K562 (cell line): ENCODE results near the gene OPRL1. TPM values are rescaled to one million over a fixed set of nuclear protein-coding genes. Genes with fewer than 3 reads are reported as not detected.

Experiments
- ATAC-seq: fragments of 200-7000 bp; cut with Tn5 transposase; 3 replicates; pipeline ENCODE4 v1.9.1; 2020; ENCODE audit warnings: moderate library complexity
- BruUV-seq: library from RNA; stranded (reverse); fragments of 400-500 nt; replicated peaks from 2 replicates; lab custom pipeline; 2021; lab: Mats Ljungman, UMichigan
- CTCF ChIA-PET: fragments of 300-600 bp; formaldehyde crosslinking; extraction: SDS; loops from one replicate; lab custom pipeline; 2021; ENCODE audit warnings: low intra/inter-chr PET ratio; lab: Yijun Ruan, JAX
- POLR2A ChIA-PET: fragments of 300-600, 350-650 bp; sonication (Branson Sonifier 250); formaldehyde crosslinking; extraction: SDS; loops from one replicate; lab custom pipeline; 2021; ENCODE audit warnings: antibody characterized with exemption, inconsistent platforms; lab: Yijun Ruan, JAX
- DNase-seq, 4 experiments: peaks; one replicate each; pipeline versions ENCODE4 v3.0.0 to v3.0.0-alpha.2; 2011 to 2018; ENCODE audit warnings: low spot score in 3 of 4, mixed read lengths in 3 of 4; ENCODE audit errors: extremely low read depth in 1 of 4
- FAIRE-seq: peaks from 2 replicates; lab custom pipeline; 2011; peaks lifted over from hg19 to GRCh38; lab: Jason Lieb, UNC
- H2AFZ ChIP-seq: 2 replicates; pipeline ENCODE4 v1.6.0; 2011; ENCODE audit warnings: low read depth, low read length, control low read depth, inconsistent platforms
- H3K27ac ChIP-seq: fragments of 200-600 bp; 3 replicates; pipeline ENCODE4 v1.8.0; 2011; ENCODE audit warnings: low read depth, mild to moderate bottlenecking, control low read depth, inconsistent platforms, low read length, moderate library complexity, mixed read lengths; ENCODE audit errors: extremely low read depth
- H3K27me3 ChIP-seq, 2 experiments: fragments of 300-600 bp in 1 of 2; 2 replicates in 1 of 2; 3 replicates in 1 of 2; pipeline versions ENCODE4 v1.6.0 to v1.8.0; 2011; ENCODE audit warnings: inconsistent platforms in 2 of 2, low read length in 2 of 2, mild to moderate bottlenecking in 1 of 2, mixed read lengths in 1 of 2, moderate library complexity in 1 of 2; ENCODE audit not compliant: control insufficient read depth in 2 of 2, insufficient read depth in 2 of 2
- H3K36me3 ChIP-seq: fragments of 300-600 bp; 3 replicates; pipeline ENCODE4 v1.8.0; 2011; ENCODE audit warnings: mild to moderate bottlenecking, low read length, inconsistent platforms; ENCODE audit not compliant: control insufficient read depth, insufficient read depth
- H3K4me1 ChIP-seq, 2 experiments: fragments of 200-600 bp in 1 of 2; replicated peaks in 1 of 2; 2 replicates in 1 of 2; 3 replicates in 1 of 2; pipeline versions ENCODE4 v1.5.1 to v1.8.0; 2011; ENCODE audit warnings: inconsistent platforms in 2 of 2, low read length in 2 of 2, mild to moderate bottlenecking in 1 of 2, mixed read lengths in 1 of 2, moderate library complexity in 1 of 2; ENCODE audit not compliant: control insufficient read depth in 2 of 2, insufficient read depth in 2 of 2
- H3K4me2 ChIP-seq: 2 replicates; pipeline ENCODE4 v1.6.1; 2011; ENCODE audit warnings: low read length, control low read depth, inconsistent platforms, mixed read lengths; ENCODE audit not compliant: insufficient read depth
- H3K4me3 ChIP-seq: fragments of 200-600 bp; sonication (generic), shearing (Covaris generic); 2 replicates; pipeline ENCODE4 v1.5.1; 2016; ENCODE audit warnings: control low read depth, inconsistent platforms
- H3K79me2 ChIP-seq: fragments of 200-600 bp; 3 replicates; pipeline ENCODE4 v1.8.0; 2011; ENCODE audit warnings: low read length, inconsistent platforms; ENCODE audit not compliant: control insufficient read depth, insufficient read depth
- H3K9ac ChIP-seq, 2 experiments: 2 replicates each; pipeline versions ENCODE4 v1.6.0 to v1.6.1; 2011; ENCODE audit warnings: low read depth in 2 of 2, low read length in 2 of 2, control low read depth in 1 of 2, inconsistent platforms in 1 of 2, mild to moderate bottlenecking in 1 of 2, mixed read lengths in 1 of 2; ENCODE audit not compliant: insufficient read depth in 1 of 2
- H3K9me1 ChIP-seq: one replicate; pipeline ENCODE4 v1.6.0; 2011; ENCODE audit warnings: inconsistent platforms, mild to moderate bottlenecking, low read length, moderate library complexity; ENCODE audit not compliant: control insufficient read depth, insufficient read depth
- H3K9me3 ChIP-seq: replicated peaks from 2 replicates; pipeline ENCODE4 v1.5.1; 2011; ENCODE audit warnings: low read depth, low read length, inconsistent platforms; ENCODE audit not compliant: control insufficient read depth, insufficient read depth
- H4K20me1 ChIP-seq: replicated peaks from 2 replicates; pipeline ENCODE4 v1.6.1; 2011; ENCODE audit warnings: low read length, inconsistent platforms, mixed read lengths; ENCODE audit not compliant: control insufficient read depth, insufficient read depth
- BACH1 ChIP-seq: fragments of 200-800 bp; sonication (Bioruptor generic); IDR thresholded peaks from 2 replicates; pipeline ENCODE4 v1.6.1; 2016; ENCODE audit warnings: missing genetic modification characterization, missing compliant biosample characterization
- CREBBP ChIP-seq: IDR thresholded peaks from one replicate; pipeline ENCODE4 v1.6.1; 2012; ENCODE audit warnings: low read depth, mild to moderate bottlenecking, control low read depth, inconsistent platforms, low read length
- EGR1 ChIP-seq: fragments of 450-650 bp; conservative IDR thresholded peaks from 2 replicates; pipeline ENCODE4 v1.6.1; 2017; ENCODE audit warnings: mild to moderate bottlenecking
- ETS1 ChIP-seq: conservative IDR thresholded peaks from 2 replicates; pipeline ENCODE4 v1.6.1; 2011; ENCODE audit warnings: low read depth, mild to moderate bottlenecking, low read length; ENCODE audit not compliant: control insufficient read depth
- NR2C1 ChIP-seq, 2 experiments: fragments of 450-650 bp; IDR thresholded peaks; 2 replicates each; pipeline ENCODE4 v1.6.1; 2017; ENCODE audit warnings: mild to moderate bottlenecking in 2 of 2, antibody characterized with exemption in 1 of 2, inconsistent platforms in 1 of 2, missing compliant biosample characterization in 1 of 2, missing genetic modification characterization in 1 of 2
- NR2C2 ChIP-seq, 2 experiments: fragments of 200-800 bp in 1 of 2; sonication (Bioruptor generic) in 1 of 2; sonication (generic) in 1 of 2; formaldehyde crosslinking in 1 of 2; IDR thresholded peaks; 2 replicates each; pipeline versions ENCODE4 v1.6.1 to v1.8.0; 2016 to 2022; ENCODE audit warnings: mild to moderate bottlenecking in 1 of 2, missing compliant biosample characterization in 1 of 2, missing genetic modification characterization in 1 of 2, missing genetic modification reagents in 1 of 2
- ZNF518B ChIP-seq: fragments of 250-450 bp; sonication (Bioruptor Pico); IDR thresholded peaks from 2 replicates; pipeline ENCODE4 v1.5.0; 2021; ENCODE audit warnings: mild to moderate bottlenecking, moderate library complexity
- ZNF764 ChIP-seq: fragments of 250-450 bp; sonication (Bioruptor Pico); IDR thresholded peaks from 2 replicates; pipeline ENCODE4 v1.4.0; 2020; ENCODE audit warnings: low read depth, mild to moderate bottlenecking, moderate library complexity
- WGBS: fragments of 100-300 bp; shearing (Covaris generic); methylation state at CpG from one replicate; pipeline ENCODE4 v1.1.6; 2016; ENCODE audit warnings: low coverage, mixed read lengths; ENCODE audit not compliant: insufficient coverage; ENCODE audit errors: missing lambda C conversion rate; 5-methylcytosine and 5-hydroxymethylcytosine counted together
- in situ Hi-C: fragments of 300-500 bp; cut with MboI; formaldehyde crosslinking; loops from 4 replicates; pipeline ENCODE4 v1.15.0; 2018; ENCODE audit warnings: inconsistent platforms, mixed read lengths
- intact Hi-C: fragments of 100-400 bp; cut with micrococcal nuclease; formaldehyde crosslinking; loops from 2 replicates; pipeline ENCODE4 v1.14.2; 2022
- polyA plus RNA-seq, 8 experiments: library from polyadenylated mRNA; depleted of rRNA in 4 of 8; stranded (reverse) in 5 of 8; unstranded in 3 of 8; fragments of >200 nt; fragmentation: Nextera tagmentation in 2 of 8; fragmentation: Illumina TruSeq in 1 of 8; extraction: Ambion mirVana in 2 of 8; extraction: Trizol in 1 of 8; gene quantifications; 2 replicates each; pipeline versions ENCODE4 v1.2.1 to v1.2.3, GENCODE V29; 2011 to 2014; ENCODE audit warnings: inconsistent platforms in 1 of 8, missing spikeins in 1 of 8
- total RNA-seq, 7 experiments: library from RNA; depleted of rRNA in 6 of 7; stranded (reverse); fragments of >200 nt in 6 of 7; fragmentation: Illumina TruSeq in 2 of 7; extraction: Trizol in 2 of 7; gene quantifications; 2 replicates each; pipeline versions ENCODE4 v1.2.1 to v1.2.3, GENCODE V29; 2011 to 2021; ENCODE audit warnings: low replicate concordance in 1 of 7

Gene OPRL1
- total and polyA plus RNA-seq, 9 of the 15 experiments (the other 6 are each of a cell fraction or from before 2014, with no cell fraction given): 0.06 to 0.33 (median 0.11) TPM; not detected in 2

GRCh38 chr20:64079273-64080012, 439 bp upstream of the OPRL1 start, which contains the start of gene RGS19 (continued):
- no peak for TF ChIP-seq ETS1

DNA sequence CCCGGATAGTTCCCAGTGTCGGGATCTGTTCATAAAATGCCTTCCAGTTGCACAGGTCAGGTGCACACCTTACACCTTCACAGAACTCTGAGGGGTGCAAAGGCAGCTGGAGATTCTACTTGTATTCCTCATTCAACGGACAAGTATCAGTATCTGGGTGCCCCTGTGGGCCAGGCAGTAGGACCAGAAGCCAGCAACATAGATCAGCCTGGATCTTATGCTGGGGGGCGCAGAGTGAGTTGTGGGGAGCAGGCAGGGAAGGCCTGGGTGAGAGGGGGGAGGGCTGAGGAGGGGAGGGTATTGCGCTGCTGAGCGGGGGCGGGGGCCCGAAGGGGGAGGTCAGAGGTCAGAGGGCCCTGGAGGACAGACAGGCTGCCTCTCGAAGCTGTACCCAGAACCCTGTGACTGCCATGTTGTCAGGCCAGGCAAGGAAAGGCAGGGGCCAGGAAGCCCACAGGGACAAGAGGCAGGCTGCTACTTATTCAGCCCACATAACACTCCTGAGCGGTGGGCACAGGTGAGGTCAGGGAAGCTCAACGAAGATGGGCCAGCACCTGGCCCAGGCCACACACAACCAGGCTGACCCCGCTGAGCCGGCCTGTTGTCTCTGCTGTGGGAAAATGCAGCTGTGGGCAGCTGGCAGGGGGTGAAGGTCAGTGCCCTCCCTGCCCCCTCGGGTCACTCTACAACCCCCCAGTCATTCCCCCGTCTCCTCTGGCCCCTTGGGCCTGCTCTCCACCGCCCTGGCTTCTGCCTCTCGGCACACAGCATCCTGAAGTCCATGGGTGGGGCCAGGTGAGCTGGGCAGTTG, 1.1 kb downstream of the OPRL1 start:
- no TSS peak for BruUV-seq
- in situ Hi-C loops: no loop called here
- FAIRE-seq (peak; percentile 49), ATAC-seq (no peak), DNase-seq (no peak)
- TF ChIP-seq ZNF518B: no peak
- TF ChIP-seq ZNF764 (CRISPR knock-in tag): no peak
- TF ChIP-seq BACH1: no peak
- 0 out of 2 replicates have a peak, but pooled peaks have one; percentile 7 for TF ChIP-seq EGR1
- TF ChIP-seq NR2C1 (IDR thresholded peaks at IDR 0.05): peak; percentile 69
- peak; percentile 61; the same call in 1 of the 2 replicates for TF ChIP-seq NR2C1 (tag; IDR thresholded peaks at IDR 0.05)
- 0 out of 2 replicates have a peak, but pooled peaks have one; percentile 34 for TF ChIP-seq NR2C2 (CRISPR knock-in tag; IDR thresholded peaks at IDR 0.05)
- peak; percentile 45; the same call in 1 of the 2 replicates for TF ChIP-seq NR2C2 (tag; IDR thresholded peaks at IDR 0.05)
- no peak for TF ChIP-seq CREBBP
- Histone ChIP-seq H4K20me1 (no peaks in the 10 kb centered on the region; the same call in 1 of the 2 replicates), H3K4me1 (peaks cover 16 to 88% of the 10 kb centered on the region in 2 experiments; a peak in 4 of 5 replicates), H3K27me3 (peaks cover 6 to 23% of the 10 kb centered on the region in 2 experiments; a peak in 4 of 5 replicates), H3K4me3 (no peak overlapping the region), H3K27ac (no peak overlapping the region), H3K79me2 (peaks cover 10% of the 10 kb centered on the region; the same call in 2 of the 3 replicates), H3K4me2 (0 out of 2 replicates have a peak overlapping the region, but pooled peaks have one; percentile 48), H3K9me3 (no peaks in the 10 kb centered on the region), H3K9ac (peak overlapping the region in 1 of 2 experiments; percentile 57; a peak in 2 of 4 replicates), H3K9me1 (no peaks in the 10 kb centered on the region), H2AFZ (no peak overlapping the region), H3K36me3 (no peaks in the 10 kb centered on the region)
- ChIA-PET POLR2A (interaction anchor here (0.6 to 1.2 kb wide), 3 partner anchors 21 to 546 kb away, joined by 3 read pairs; no protein-coding TSS in a partner anchor), CTCF (no interaction called here)
- intact Hi-C loops: no loop called here
- WGBS: 76% methylated on average over 11 of the region's 17 CpGs
